SHP77 (cell line): ENCODE measurements around the gene LFNG.

Source experiments
- DNase-seq, 2 experiments: peaks; one replicate each; lab custom pipeline; 2025; lab: John Stamatoyannopoulos, UW

The LFNG gene

DNA sequence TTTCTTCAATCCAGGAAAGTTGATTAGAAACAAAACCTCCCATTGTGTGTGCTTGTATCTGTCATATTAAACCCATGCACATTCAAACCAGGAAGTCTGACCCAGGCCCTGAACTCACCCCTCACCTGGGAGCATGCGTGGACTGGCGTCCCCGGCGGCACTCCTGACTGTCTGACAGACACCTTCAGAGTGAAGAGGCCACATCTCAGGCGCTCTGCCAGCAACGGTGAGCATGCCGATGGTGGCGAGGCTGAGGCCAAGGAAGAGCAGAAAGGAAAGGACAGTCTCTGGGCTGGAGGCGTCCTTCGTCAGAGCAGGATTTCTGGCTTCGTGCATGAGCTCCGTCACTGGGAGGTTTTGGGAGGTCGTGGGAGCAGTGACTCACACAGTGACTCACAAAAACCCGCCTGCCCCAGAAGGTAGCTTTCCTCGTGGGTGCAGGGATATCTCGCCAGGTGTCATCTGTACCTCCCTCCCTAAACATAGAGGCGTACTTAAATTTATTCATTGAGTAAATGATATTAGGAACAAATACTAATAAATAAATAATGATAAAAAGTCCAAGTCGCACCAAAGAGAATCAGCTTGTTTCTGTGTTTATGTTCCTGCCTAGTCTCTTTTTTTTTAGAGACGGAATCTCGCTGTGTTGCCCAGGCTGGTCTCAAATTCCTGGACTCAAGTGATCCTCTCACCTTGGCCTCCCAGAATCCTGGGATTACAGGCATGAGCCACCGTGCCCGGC lies 52.7 kb downstream of the LFNG start:
- DNase-seq: no peak

DNA sequence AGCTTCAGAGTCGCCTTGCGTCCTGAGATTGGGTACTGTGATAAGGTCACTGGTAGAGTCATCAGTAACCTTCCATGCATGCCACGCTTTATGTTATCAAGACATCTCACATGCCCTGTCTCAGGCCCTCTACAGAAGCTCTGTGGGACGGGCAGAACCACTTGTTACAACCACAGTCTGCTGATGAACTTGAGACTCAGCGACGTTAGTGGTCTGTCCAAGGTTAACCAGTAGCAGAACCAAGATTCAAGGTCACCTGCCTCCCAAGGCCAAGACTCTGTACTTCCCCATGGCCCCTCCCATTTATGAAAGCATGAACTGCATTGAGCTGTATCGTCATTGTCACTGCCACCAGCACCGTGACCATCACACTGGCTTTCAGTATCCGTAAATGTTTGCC lies 54.2 kb downstream of the LFNG start:
- no peak for DNase-seq

DNA sequence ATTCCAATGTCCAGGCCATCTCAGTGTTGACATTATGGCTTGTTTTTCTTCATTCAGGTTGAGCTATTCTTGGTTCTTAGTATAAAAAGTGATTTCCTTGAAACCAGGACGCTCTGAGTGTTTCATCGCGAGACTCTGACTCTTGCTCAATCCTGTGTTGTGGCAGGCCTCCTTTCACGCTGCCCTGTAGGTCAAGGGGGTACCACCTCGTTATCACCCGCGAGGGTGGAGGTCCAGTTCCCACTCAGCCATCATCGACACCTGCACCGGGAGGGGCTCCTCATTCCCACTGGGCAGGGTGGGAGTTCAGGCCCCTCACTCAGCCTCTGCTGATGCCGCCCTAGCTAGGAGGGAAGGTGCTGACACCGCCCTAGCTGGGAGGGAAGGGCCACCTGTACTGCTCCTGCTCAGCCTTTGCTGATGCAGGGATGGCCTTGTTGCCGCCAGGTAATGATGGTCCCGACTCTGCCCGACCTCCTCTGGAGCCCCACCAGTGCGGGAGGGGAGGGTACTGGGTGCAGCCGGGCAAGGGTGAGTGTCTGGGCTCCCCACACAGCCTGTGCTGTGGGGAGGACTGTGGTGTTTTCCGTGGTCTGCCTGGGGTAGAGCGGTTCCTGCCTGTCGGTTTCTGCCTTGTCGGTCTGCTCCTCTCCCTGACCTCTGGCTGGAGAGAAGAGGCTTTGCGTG lies 55.6 kb downstream of the LFNG start:
- DNase-seq: no peak

DNA sequence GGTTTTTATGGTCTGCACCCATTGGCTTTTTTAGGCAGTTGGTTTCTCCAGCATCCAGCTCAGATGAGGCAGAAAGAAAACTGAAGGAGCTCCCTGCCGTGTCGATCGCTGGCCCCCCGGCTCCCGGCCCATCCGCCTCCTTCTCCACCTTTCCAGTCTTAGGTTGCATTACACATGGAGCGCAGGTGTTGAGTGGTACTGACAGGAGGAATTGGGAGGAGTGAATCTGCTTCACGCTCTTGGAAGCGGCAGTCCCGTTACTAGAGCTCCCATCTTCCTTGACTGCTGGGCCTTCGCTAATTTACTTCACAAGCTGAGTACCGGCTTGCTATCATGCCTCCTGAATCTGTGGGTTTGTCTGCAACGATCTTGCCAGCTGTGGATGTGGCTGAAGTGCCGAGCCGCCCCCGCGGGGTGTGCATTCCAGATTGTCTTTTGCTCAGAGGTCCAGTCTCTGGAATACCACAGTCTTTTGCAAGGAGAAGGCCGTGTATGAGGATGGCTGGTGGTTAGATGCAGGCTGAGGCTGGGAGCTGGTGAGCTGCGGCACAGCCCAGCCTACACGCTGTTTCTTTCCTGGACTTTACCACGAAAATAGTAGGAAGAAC lies 56.3 kb downstream of the LFNG start:
- DNase-seq: no peak

DNA sequence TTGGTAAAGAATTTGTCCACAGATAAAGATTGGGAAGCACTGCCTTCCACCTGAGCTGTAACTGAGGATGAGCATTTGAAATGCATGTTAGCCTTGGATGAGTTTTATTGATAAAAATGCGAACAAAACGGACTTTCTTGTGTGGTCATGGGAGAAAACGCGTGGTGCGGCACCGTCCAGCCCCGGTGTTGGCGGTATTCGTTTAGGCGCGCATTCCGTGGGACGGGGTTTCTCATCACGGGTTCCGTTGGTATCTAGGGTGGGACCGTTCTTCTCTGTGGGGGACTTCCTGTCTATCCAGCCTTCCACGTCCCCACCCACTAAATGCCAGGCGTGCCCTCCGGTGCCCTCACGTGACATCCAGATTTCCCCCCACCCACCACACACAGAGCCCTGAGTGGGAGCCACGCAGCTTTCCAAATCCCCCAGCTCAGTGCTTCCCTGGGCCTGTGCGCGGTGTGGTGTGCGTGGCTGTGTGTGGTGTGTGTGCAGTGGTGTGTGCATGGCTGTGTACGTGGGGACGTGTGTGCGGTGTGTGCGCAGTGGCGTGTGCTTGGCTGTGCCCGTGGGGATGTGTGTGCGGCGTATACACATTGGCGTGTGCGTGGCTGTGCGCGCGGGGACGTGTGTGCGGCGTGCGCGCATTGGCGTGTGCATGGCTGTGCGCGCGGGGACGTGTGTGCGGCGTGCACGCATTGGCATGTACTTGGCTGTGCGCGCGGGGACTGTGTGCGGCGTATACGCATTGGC lies 57.3 kb downstream of the LFNG start:
- DNase-seq: no peak
